HepG2 (cell line): ENCODE results near the gene GPATCH3. TPM values are rescaled to one million over a fixed set of nuclear protein-coding genes. Genes with fewer than 3 reads are reported as not detected.

Experiments used
- DR1 ChIP-seq: sonication (generic); formaldehyde crosslinking; IDR thresholded peaks from 2 replicates; pipeline ENCODE4 v1.8.0; 2021; ENCODE audit warnings: mild to moderate bottlenecking, missing genetic modification reagents, inconsistent platforms
- FLYWCH1 ChIP-seq: sonication (generic); formaldehyde crosslinking; IDR thresholded peaks from 2 replicates; pipeline ENCODE4 v1.8.1; 2023; ENCODE audit warnings: mild to moderate bottlenecking, missing genetic modification reagents
- IKZF4 ChIP-seq: sonication (generic); formaldehyde crosslinking; IDR thresholded peaks from 2 replicates; pipeline ENCODE4 v1.5.1; 2020; ENCODE audit warnings: borderline replicate concordance, mild to moderate bottlenecking, low read depth, missing genetic modification reagents; ENCODE audit errors: not compliant biosample characterization
- JUNB ChIP-seq: sonication (generic); formaldehyde crosslinking; IDR thresholded peaks from 2 replicates; pipeline ENCODE4 v1.8.0; 2022; ENCODE audit warnings: missing genetic modification reagents, mild to moderate bottlenecking, borderline replicate concordance
- KAT2B ChIP-seq: fragments of 150-350 bp; IDR thresholded peaks from 2 replicates; pipeline ENCODE4 v1.6.1; 2014; ENCODE audit warnings: low read depth, low read length, borderline replicate concordance
- KAT7 ChIP-seq: IDR thresholded peaks from 2 replicates; pipeline ENCODE4 v1.6.1; 2018; ENCODE audit warnings: borderline replicate concordance, missing compliant biosample characterization
- KAT8 ChIP-seq: IDR thresholded peaks from 2 replicates; pipeline ENCODE4 v1.6.1; 2016; ENCODE audit warnings: missing genetic modification reagents, missing compliant biosample characterization
- MBNL3 ChIP-seq: fragments of 250-450 bp; sonication (Bioruptor Pico); conservative IDR thresholded peaks from 2 replicates; pipeline ENCODE4 v1.8.0; 2022; ENCODE audit warnings: mild to moderate bottlenecking, inconsistent platforms
- PAX8 ChIP-seq: sonication (generic); formaldehyde crosslinking; IDR thresholded peaks from 2 replicates; pipeline ENCODE4 v1.8.0; 2022; ENCODE audit warnings: mild to moderate bottlenecking, missing genetic modification reagents, borderline replicate concordance
- REPIN1 ChIP-seq: sonication (generic); formaldehyde crosslinking; IDR thresholded peaks from 2 replicates; pipeline ENCODE4 v1.8.0; 2022; ENCODE audit warnings: missing genetic modification reagents, low read depth, mild to moderate bottlenecking, borderline replicate concordance
- RFX3 ChIP-seq: IDR thresholded peaks from 2 replicates; pipeline ENCODE4 v1.6.1; 2016; ENCODE audit warnings: missing biosample characterization, missing genetic modification reagents
- SIN3A ChIP-seq: IDR thresholded peaks from 2 replicates; pipeline ENCODE4 v1.6.1; 2011; ENCODE audit warnings: low read depth, mild to moderate bottlenecking, control low read depth, low read length, borderline replicate concordance
- TARDBP ChIP-seq: sonication (generic); formaldehyde crosslinking; IDR thresholded peaks from 2 replicates; pipeline ENCODE4 v1.8.0; 2022; ENCODE audit warnings: mild to moderate bottlenecking, missing genetic modification reagents
- ZFYVE20 ChIP-seq: sonication (generic); formaldehyde crosslinking; IDR thresholded peaks from 2 replicates; pipeline ENCODE4 v1.8.0; 2023; ENCODE audit warnings: low read depth, mild to moderate bottlenecking, moderate library complexity, missing genetic modification reagents, borderline replicate concordance
- ZNF138 ChIP-seq: sonication (generic); formaldehyde crosslinking; IDR thresholded peaks from 2 replicates; pipeline ENCODE4 v1.5.0; 2020; ENCODE audit warnings: mild to moderate bottlenecking, low read depth, missing genetic modification reagents
- ZNF234 ChIP-seq: sonication (generic); formaldehyde crosslinking; conservative IDR thresholded peaks from 2 replicates; pipeline ENCODE4 v1.5.1; 2020; ENCODE audit warnings: mild to moderate bottlenecking, missing genetic modification reagents
- ZNF235 ChIP-seq: sonication (generic); formaldehyde crosslinking; IDR thresholded peaks from 2 replicates; pipeline ENCODE4 v1.8.1; 2023; ENCODE audit warnings: mild to moderate bottlenecking, missing genetic modification reagents, borderline replicate concordance
- ZNF383 ChIP-seq: sonication (generic); formaldehyde crosslinking; IDR thresholded peaks from 2 replicates; pipeline ENCODE4 v1.4.0; 2020; ENCODE audit warnings: missing genetic modification reagents, mild to moderate bottlenecking, borderline replicate concordance
- ZNF605 ChIP-seq: sonication (generic); formaldehyde crosslinking; IDR thresholded peaks from 2 replicates; pipeline ENCODE4 v1.8.0; 2022; ENCODE audit warnings: mild to moderate bottlenecking, missing genetic modification reagents
- ZNF839 ChIP-seq: sonication (generic); formaldehyde crosslinking; IDR thresholded peaks from 2 replicates; pipeline ENCODE4 v1.4.0; 2020; ENCODE audit warnings: missing genetic modification reagents, mild to moderate bottlenecking, borderline replicate concordance
- ZNF850 ChIP-seq: sonication (generic); formaldehyde crosslinking; conservative IDR thresholded peaks from 2 replicates; pipeline ENCODE4 v1.9.0; 2021; ENCODE audit warnings: mild to moderate bottlenecking, missing genetic modification reagents
- polyA plus RNA-seq, 8 experiments: library from polyadenylated mRNA; depleted of rRNA in 3 of 8; stranded (reverse) in 7 of 8; unstranded in 1 of 8; fragments of >200 nt; fragmentation: Illumina TruSeq in 4 of 8; extraction: Trizol in 4 of 8; gene quantifications; 2 replicates each; pipeline versions ENCODE4 v1.2.1 to v1.2.3, GENCODE V29; 2011 to 2016; ENCODE audit warnings: low read depth in 4 of 8, missing spikeins in 1 of 8, mixed read lengths in 1 of 8; ENCODE audit not compliant: insufficient read depth in 1 of 8
- total RNA-seq, 5 experiments: library from RNA; depleted of rRNA; stranded (reverse); fragments of >200 nt; fragmentation: Illumina TruSeq; extraction: Trizol; gene quantifications; 2 replicates each; pipeline ENCODE4 v1.2.3, GENCODE V29; 2016; ENCODE audit warnings: low read depth in 1 of 5
- TF ChIP-seq, protein P1 (sequence below): sonication (generic); formaldehyde crosslinking; IDR thresholded peaks from 2 replicates; pipeline ENCODE4 v1.4.0; 2020; ENCODE audit warnings: missing genetic modification reagents, low read depth, mild to moderate bottlenecking, borderline replicate concordance
- TF ChIP-seq, protein P2 (sequence below): sonication (generic); IDR thresholded peaks from 2 replicates; pipeline ENCODE4 v1.6.1; 2016; ENCODE audit warnings: low read depth, borderline replicate concordance
- TF ChIP-seq, protein P3 (sequence below): IDR thresholded peaks from 2 replicates; pipeline ENCODE4 v1.4.0; 2020; ENCODE audit warnings: mild to moderate bottlenecking, missing genetic modification reagents

The GPATCH3 gene
- total and polyA plus RNA-seq, 2 of the 13 experiments (the other 11 are each of a cell fraction or from before 2014, with no cell fraction given), result 8.3 to 11.0 TPM

DNA sequence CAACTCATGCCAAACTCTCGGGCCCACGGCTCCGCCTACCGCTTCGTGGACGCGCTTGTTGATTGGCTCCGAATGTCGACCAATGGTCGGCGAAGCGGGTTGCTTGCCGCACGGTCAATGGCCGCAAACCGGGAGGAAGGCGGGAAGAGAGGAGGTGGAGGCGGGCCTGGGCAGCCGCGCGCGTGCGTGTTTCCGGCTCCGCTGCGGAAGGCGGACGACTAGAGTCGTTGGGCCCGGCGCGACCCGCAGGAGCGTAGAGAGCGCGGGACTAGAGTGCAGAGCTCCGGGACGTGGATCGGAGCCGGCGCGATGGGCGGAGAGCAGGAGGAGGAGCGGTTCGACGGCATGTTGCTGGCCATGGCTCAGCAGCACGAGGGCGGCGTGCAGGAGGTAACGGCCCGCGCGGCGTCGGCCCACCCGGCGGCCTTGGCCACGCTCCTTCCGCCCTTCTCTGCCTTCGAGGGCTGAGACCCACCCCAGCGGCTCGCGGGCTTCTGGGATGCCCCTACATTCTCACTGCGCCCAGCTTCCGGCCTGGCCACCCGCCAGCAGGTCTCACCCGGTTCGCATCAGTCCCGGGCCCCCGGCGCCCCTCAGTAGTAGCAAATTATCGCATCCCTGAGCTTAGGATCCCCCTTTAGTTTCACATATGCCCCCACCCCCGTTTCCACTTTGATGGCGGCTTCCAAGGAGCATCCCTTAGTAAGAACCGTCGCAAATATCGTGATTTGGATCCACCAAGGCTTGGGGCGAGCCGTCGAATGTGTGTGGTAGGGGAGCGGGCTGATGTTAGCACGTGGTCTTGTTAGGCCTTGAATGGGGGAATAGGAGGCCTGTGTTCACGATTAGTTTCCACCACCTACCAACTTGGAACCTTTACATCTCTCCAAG is 21.5 kb upstream of the GPATCH3 start, which contains the start of gene NUDC (continued):
- TF ChIP-seq REPIN1 (CRISPR knock-in tag) (no peak), PAX8 (CRISPR knock-in tag) (peak; percentile 57; the same call in 1 of the 2 replicates), RFX3 (CRISPR knock-in tag) (no peak; the same call in 1 of the 2 replicates), ZNF839 (no peak), ZNF605 (CRISPR knock-in tag) (peak; percentile 73), SIN3A (no peak), DR1 (peak; percentile 90), MBNL3 (no peak), IKZF4 (CRISPR knock-in tag) (peak; percentile 64), KAT8 (CRISPR knock-in tag) (peak; percentile 89), TARDBP (CRISPR knock-in tag) (0 out of 2 replicates have a peak, but pooled peaks have one; percentile 38), ZNF235 (CRISPR knock-in tag) (peak; percentile 92; the same call in 1 of the 2 replicates), JUNB (CRISPR knock-in tag) (peak; percentile 62; the same call in 1 of the 2 replicates), KAT2B (no peak), ZNF383 (CRISPR knock-in tag) (0 out of 2 replicates have a peak, but pooled peaks have one; percentile 7), KAT7 (CRISPR knock-in tag) (peak; percentile 93; the same call in 1 of the 2 replicates), ZNF138 (CRISPR knock-in tag) (peak; percentile 96), ZNF850 (CRISPR knock-in tag) (no peak), ZNF234 (peak; percentile 80; the same call in 1 of the 2 replicates), ZFYVE20 (no peak), FLYWCH1 (no peak)
- TF ChIP-seq, protein P1, sequence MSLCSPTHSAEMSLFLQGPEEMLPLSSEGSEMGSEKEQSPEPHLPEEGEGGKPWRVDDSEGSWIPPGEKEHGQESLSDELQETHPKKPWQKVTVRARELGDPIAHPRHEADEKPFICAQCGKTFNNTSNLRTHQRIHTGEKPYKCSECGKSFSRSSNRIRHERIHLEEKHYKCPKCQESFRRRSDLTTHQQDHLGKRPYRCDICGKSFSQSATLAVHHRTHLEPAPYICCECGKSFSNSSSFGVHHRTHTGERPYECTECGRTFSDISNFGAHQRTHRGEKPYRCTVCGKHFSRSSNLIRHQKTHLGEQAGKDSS (CRISPR knock-in tag), result no peak; the same call in 1 of the 2 replicates
- TF ChIP-seq, protein P2, sequence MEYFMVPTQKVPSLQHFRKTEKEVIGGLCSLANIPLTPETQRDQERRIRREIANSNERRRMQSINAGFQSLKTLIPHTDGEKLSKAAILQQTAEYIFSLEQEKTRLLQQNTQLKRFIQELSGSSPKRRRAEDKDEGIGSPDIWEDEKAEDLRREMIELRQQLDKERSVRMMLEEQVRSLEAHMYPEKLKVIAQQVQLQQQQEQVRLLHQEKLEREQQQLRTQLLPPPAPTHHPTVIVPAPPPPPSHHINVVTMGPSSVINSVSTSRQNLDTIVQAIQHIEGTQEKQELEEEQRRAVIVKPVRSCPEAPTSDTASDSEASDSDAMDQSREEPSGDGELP, result no peak
- TF ChIP-seq, protein P3, sequence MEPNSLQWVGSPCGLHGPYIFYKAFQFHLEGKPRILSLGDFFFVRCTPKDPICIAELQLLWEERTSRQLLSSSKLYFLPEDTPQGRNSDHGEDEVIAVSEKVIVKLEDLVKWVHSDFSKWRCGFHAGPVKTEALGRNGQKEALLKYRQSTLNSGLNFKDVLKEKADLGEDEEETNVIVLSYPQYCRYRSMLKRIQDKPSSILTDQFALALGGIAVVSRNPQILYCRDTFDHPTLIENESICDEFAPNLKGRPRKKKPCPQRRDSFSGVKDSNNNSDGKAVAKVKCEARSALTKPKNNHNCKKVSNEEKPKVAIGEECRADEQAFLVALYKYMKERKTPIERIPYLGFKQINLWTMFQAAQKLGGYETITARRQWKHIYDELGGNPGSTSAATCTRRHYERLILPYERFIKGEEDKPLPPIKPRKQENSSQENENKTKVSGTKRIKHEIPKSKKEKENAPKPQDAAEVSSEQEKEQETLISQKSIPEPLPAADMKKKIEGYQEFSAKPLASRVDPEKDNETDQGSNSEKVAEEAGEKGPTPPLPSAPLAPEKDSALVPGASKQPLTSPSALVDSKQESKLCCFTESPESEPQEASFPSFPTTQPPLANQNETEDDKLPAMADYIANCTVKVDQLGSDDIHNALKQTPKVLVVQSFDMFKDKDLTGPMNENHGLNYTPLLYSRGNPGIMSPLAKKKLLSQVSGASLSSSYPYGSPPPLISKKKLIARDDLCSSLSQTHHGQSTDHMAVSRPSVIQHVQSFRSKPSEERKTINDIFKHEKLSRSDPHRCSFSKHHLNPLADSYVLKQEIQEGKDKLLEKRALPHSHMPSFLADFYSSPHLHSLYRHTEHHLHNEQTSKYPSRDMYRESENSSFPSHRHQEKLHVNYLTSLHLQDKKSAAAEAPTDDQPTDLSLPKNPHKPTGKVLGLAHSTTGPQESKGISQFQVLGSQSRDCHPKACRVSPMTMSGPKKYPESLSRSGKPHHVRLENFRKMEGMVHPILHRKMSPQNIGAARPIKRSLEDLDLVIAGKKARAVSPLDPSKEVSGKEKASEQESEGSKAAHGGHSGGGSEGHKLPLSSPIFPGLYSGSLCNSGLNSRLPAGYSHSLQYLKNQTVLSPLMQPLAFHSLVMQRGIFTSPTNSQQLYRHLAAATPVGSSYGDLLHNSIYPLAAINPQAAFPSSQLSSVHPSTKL, result no peak; the same call in 1 of the 2 replicates
